Small intestine (tissue), 7 donors: ENCODE results near the gene DNAH8. TPM values are rescaled to one million over a fixed set of nuclear protein-coding genes. Genes with fewer than 3 reads are reported as not detected.
"Not testable (repeated sequence)": the region's sequence is repeated elsewhere in the genome, so short reads cannot be mapped to it uniquely, and the experiment has no call there.

Source experiments
- DNase-seq, 2 donors: peaks; one replicate each; pipeline versions ENCODE4 v3.0.0 to v3.0.0-alpha.2; 2013
- FAIRE-seq: peaks from 2 replicates; lab custom pipeline; 2012; peaks lifted over from hg19 to GRCh38; lab: Jason Lieb, UNC
- H3K27ac ChIP-seq, 3 donors: one replicate each; pipeline ENCODE4 v1.5.1; 2013; ENCODE audit warnings: low read length in 2 of 3, mild to moderate bottlenecking in 2 of 3, control low read depth in 1 of 3, inconsistent platforms in 1 of 3, low read depth in 1 of 3, moderate library complexity in 1 of 3
- H3K27me3 ChIP-seq, 3 donors: one replicate each; pipeline ENCODE4 v1.6.1; 2013; ENCODE audit warnings: low read length in 3 of 3, inconsistent platforms in 1 of 3; ENCODE audit not compliant: control insufficient read depth in 3 of 3, insufficient read depth in 3 of 3
- H3K36me3 ChIP-seq, 3 donors: one replicate each; pipeline ENCODE4 v1.6.1; 2013; ENCODE audit warnings: low read length in 3 of 3, inconsistent platforms in 1 of 3, low read depth in 1 of 3, mild to moderate bottlenecking in 1 of 3, moderate library complexity in 1 of 3; ENCODE audit not compliant: control insufficient read depth in 3 of 3, insufficient read depth in 2 of 3
- H3K4me1 ChIP-seq, 3 donors: one replicate each; pipeline ENCODE4 v1.6.1; 2013; ENCODE audit warnings: low read length in 2 of 3, inconsistent platforms in 1 of 3, low read depth in 1 of 3, mild to moderate bottlenecking in 1 of 3, moderate library complexity in 1 of 3; ENCODE audit not compliant: control insufficient read depth in 3 of 3, insufficient read depth in 2 of 3
- H3K4me3 ChIP-seq, 3 donors: one replicate each; pipeline ENCODE4 v1.5.1; 2013; ENCODE audit warnings: low read length in 3 of 3, control low read depth in 1 of 3, inconsistent platforms in 1 of 3, low read depth in 1 of 3, mild to moderate bottlenecking in 1 of 3, moderate library complexity in 1 of 3
- H3K9me3 ChIP-seq, 2 donors: one replicate each; pipeline ENCODE4 v1.6.1; 2013; ENCODE audit warnings: low read depth in 1 of 2, low read length in 1 of 2; ENCODE audit not compliant: control insufficient read depth in 2 of 2, insufficient read depth in 1 of 2
- WGBS, 3 donors: extraction: QIAGEN DNeasy Blood & Tissue Kit; methylation state at CpG; one replicate each; pipeline ENCODE4 v1.1.7; 2013; 5-methylcytosine and 5-hydroxymethylcytosine counted together
- polyA plus RNA-seq, 4 donors: library from polyadenylated mRNA; stranded (reverse) in 3 of 4; unstranded in 1 of 4; fragments of 200-250 nt in 3 of 4; fragments of 120-200 nt in 1 of 4; gene quantifications; one replicate each; pipeline versions ENCODE4 v1.2.1 to v1.2.3, GENCODE V29; 2013
- donor health status: healthy with polysubstance abuse.
- donor health status: control.
- donor health status: control.
- donor health status: Bipolar disorder and iron deficiency.
- donor health status: healthy.

The DNAH8 gene
- polyA plus RNA-seq, 4 donors: under 0.01 to 0.01 (median 0.01) TPM; not detected in 1

DNA sequence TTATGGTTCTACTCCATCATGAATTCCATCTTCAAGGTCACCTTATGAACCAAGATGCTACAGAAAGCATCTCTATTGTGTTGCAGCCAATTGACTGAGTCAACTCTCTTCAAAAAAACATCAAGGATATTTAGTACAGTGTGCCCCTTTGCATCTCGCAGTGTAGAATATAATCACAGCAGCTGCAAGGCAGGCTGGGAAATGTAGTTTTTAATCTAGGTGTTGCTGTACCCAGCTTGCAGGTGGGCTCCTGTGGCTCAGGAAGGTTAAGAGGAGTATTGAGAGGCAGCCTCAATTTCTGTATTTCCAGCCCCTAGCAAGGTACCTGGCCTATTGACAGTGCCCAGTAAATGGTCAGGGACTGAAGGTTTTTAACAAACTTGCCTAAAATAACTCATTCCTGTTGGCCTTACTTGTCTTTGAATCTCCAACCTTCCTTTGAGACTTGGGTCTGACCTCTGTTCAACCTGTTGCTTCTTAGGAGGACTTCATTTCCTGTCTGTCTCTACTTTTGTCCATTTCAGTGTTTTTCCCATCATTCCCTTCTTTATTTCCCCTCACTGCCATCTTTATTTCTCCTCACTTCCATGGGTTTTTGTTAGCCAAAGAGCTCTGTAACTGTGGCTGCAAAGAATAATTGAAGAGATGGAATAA lies 150.5 kb downstream of the DNAH8 start:
- Histone ChIP-seq H3K9me3 (no peaks in the 10 kb centered on the region), H3K4me3 (no peak overlapping the region), H3K36me3 (no peaks in the 10 kb centered on the region), H3K27ac (no peak overlapping the region), H3K27me3 (peaks cover 0 to 2% (median 0%) of the 10 kb centered on the region in 3 donors), H3K4me1 (no peaks in the 10 kb centered on the region)
- FAIRE-seq (no peak), DNase-seq (no peak)
- 62 to 65% (median 64%) methylated on average over 1 of the region's 1 CpG for WGBS, 3 donors

DNA sequence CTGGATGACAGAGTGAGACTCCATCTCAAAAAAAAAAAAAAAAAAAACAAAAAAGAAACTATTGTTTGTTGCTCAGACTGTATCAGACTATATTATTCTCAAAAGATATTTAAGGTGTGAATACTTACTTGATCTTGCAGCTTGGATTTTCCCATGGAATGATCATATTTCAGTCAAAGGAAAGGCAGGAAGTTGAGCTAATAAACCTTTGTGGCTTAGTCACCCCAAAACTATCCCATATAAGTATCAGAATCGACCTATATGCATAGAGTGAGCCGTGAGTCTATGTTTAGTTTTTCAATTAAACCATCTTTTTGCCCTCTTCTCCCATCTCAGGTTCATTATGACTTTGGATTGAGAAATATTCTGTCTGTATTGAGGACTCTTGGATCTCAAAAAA lies 152.6 kb downstream of the DNAH8 start:
- Histone ChIP-seq H3K9me3 (no peaks in the 10 kb centered on the region), H3K4me3 (no peak overlapping the region), H3K36me3 (no peaks in the 10 kb centered on the region), H3K27me3 (peaks cover 0 to 2% (median 0%) of the 10 kb centered on the region in 3 donors), H3K4me1 (no peaks in the 10 kb centered on the region), H3K27ac (no peak overlapping the region)
- no peak for FAIRE-seq
- WGBS, 3 donors: 69 to 91% (median 80%) methylated on average over 2 of the region's 2 CpGs
- DNase-seq: no peak

DNA sequence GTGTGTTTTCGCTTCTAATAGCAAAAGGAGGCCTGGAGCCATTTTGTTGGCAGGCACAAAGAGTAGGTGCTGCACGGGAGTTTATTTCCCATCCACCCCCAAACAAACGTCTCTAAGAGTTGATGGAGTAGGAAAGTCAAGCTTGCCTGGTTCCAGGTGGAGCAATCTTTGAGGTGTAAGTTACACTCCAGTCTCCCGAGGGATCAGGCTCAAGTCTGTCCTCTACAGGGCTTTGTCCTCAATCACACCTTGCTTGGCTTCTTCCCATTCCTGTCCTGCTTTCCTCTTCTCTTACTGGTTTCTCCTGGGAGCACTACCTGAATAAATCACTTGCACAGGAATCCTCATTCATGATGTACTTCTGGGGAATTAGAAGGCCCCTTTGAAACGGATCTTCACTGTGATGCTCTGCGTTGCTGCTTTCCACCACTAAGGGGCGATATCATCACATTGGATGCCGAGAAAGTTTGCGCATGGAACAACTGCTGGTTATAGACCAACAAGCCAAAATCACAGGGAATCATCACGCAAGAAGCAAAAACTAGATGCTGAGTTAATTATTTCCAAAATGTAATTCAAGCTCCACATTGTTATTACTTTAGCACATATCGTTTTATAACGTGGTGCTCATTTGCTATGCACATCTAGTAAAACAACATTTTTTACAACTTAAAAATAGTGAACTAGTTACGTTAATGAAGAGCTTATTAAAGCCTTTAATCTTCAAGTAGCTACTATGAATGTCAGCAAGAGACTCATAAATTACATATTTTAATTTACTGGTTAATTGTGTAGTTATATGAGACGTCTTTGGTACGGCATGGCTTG lies 156.8 kb downstream of the DNAH8 start:
- WGBS, 3 donors: 35 to 37% (median 36%) methylated on average over 15 of the region's 15 CpGs
- FAIRE-seq (no peak), DNase-seq (peak; percentile 67 to 75)
- H3K4me1 ChIP-seq: no peaks in the 10 kb centered on the region
- H3K27me3 ChIP-seq: peaks cover 0 to 2% (median 0%) of the 10 kb centered on the region in 3 donors
- H3K4me3 ChIP-seq: no peak overlapping the region
- H3K27ac ChIP-seq: no peak overlapping the region
- no peaks in the 10 kb centered on the region for H3K36me3 ChIP-seq
- no peaks in the 10 kb centered on the region for H3K9me3 ChIP-seq

DNA sequence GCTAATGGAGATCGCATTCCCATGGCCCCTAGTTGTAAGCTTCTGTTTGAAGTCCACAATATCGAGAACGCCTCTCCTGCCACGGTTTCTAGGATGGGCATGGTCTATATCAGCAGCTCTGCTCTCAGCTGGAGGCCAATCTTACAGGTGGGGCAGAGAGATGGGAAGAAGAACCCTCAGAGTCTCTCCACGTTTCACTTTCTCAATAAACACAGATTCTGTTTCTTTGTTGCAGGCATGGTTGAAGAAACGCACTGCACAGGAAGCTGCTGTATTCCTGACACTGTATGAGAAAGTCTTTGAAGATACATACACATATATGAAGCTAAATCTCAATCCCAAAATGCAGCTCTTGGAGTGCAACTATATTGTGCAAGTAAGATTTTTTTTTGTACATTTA lies 157.9 kb downstream of the DNAH8 start:
- no peak for FAIRE-seq
- H3K4me3 ChIP-seq: no peak overlapping the region
- no peak overlapping the region for H3K27ac ChIP-seq
- peaks cover 0 to 2% (median 0%) of the 10 kb centered on the region in 3 donors for H3K27me3 ChIP-seq
- H3K36me3 ChIP-seq: no peaks in the 10 kb centered on the region
- DNase-seq: no peak
- 69 to 78% (median 73%) methylated on average over 6 of the region's 6 CpGs for WGBS, 3 donors
- H3K9me3 ChIP-seq: no peaks in the 10 kb centered on the region
- no peaks in the 10 kb centered on the region for H3K4me1 ChIP-seq

DNA sequence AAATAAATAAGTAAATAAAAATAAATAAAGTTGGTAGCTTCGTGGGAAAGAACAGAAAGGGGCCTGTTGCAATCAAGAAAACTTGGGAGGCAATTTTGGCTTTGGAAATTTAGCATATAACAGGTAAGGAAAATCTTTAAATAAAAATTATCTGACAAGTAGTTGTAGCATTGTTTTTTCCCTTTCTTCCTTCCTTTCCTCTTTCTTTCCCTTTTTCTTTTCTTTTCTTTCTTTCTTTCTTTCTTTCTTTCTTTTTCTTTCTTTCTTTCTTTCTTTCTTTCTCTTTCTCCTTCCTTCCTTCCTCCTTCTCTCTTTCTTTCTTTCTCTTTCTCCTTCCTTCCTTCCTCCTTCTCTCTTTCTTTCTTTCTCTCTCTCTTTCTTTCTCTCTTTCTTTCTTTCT lies 158.7 kb downstream of the DNAH8 start:
- FAIRE-seq, H3K27me3 ChIP-seq, H3K4me1 ChIP-seq, H3K9me3 ChIP-seq, H3K36me3 ChIP-seq, H3K4me3 ChIP-seq, H3K27ac ChIP-seq, DNase-seq: not testable (repeated sequence)
- WGBS, 3 donors: 53 to 67% (median 65%) methylated on average over 1 of the region's 1 CpG

DNA sequence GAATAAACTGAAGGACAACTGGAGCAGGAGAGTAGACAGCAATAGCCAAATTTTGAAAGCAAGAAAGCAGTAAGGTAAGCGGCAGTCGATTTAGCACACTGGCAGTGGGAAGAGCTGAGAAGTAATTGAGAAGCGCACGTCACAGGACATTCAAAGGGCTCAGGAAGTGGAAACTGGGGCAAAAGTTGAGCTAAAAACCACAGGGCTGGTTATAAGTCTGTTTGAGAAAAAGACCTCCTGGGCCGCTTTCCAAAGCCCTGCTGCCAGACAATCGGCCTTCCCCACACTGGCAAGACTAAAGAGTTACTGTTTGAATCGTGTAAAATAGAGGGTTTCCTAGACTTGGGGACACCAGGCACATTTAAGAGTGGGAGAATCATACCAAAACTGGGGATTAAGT lies 161.4 kb downstream of the DNAH8 start:
- WGBS, 3 donors: 61 to 87% (median 64%) methylated on average over 7 of the region's 7 CpGs
- Histone ChIP-seq H3K4me3 (no peak overlapping the region), H3K27me3 (no peaks in the 10 kb centered on the region), H3K9me3 (no peaks in the 10 kb centered on the region), H3K4me1 (no peaks in the 10 kb centered on the region), H3K27ac (peak overlapping the region in 1 of 3 donors; percentile 53), H3K36me3 (no peaks in the 10 kb centered on the region)
- peak in 1 of 2 donors; percentile 32 for DNase-seq
- FAIRE-seq: no peak

DNA sequence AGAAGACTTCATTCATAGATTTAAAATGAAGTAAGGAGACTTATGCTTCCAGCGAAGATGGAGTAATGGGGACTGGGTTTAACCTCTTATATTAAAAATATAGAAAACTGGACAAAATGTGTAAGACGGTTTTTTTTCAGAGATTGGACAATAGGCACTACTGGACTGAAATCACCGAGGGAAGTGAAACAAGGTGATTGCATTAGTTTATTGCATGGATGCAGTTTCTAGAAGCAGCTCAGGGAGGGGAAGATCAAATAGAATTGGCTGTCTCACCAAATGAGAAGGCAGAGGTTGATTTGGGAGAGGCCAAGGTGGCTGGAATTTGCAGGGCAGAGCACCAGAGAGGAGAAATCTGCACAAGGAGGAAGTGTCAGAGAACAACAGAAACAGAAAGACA lies 162.6 kb downstream of the DNAH8 start:
- Histone ChIP-seq H3K4me1 (no peaks in the 10 kb centered on the region), H3K4me3 (no peak overlapping the region), H3K36me3 (no peaks in the 10 kb centered on the region), H3K27ac (no peak overlapping the region), H3K27me3 (no peaks in the 10 kb centered on the region), H3K9me3 (no peaks in the 10 kb centered on the region)
- DNase-seq (no peak), FAIRE-seq (no peak)
- 65 to 95% (median 83%) methylated on average over 2 to 3 of the region's 3 CpGs for WGBS, 3 donors

DNA sequence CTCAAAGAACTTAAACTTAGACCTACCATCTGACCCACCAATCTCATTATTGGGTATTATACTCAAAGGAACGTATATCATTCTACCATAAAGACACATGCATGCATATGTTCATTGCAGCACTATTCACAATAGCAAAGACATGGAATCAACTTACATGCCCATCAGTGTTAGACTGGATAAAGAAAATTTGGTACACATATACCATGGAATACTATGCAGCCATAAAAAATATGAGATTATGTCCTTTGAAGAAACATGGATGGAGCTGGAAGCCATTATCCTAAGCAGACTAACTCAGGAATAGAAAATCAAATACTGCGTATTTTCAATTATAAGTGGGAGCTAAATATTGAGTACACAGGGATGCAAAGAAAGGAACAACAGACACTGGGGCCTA lies 167.0 kb downstream of the DNAH8 start:
- H3K4me1 ChIP-seq: no peaks in the 10 kb centered on the region
- WGBS, 3 donors: 96 to 100% (median 97%) methylated on average over 2 of the region's 2 CpGs
- DNase-seq (no peak), FAIRE-seq (no peak)
- no peak overlapping the region for H3K4me3 ChIP-seq
- H3K27me3 ChIP-seq: peaks cover 0 to 2% (median 0%) of the 10 kb centered on the region in 3 donors
- H3K36me3 ChIP-seq: no peaks in the 10 kb centered on the region
- no peak overlapping the region for H3K27ac ChIP-seq
- no peaks in the 10 kb centered on the region for H3K9me3 ChIP-seq
